ENCODE data around the gene TRIM28.

The TRIM28 gene

DNA sequence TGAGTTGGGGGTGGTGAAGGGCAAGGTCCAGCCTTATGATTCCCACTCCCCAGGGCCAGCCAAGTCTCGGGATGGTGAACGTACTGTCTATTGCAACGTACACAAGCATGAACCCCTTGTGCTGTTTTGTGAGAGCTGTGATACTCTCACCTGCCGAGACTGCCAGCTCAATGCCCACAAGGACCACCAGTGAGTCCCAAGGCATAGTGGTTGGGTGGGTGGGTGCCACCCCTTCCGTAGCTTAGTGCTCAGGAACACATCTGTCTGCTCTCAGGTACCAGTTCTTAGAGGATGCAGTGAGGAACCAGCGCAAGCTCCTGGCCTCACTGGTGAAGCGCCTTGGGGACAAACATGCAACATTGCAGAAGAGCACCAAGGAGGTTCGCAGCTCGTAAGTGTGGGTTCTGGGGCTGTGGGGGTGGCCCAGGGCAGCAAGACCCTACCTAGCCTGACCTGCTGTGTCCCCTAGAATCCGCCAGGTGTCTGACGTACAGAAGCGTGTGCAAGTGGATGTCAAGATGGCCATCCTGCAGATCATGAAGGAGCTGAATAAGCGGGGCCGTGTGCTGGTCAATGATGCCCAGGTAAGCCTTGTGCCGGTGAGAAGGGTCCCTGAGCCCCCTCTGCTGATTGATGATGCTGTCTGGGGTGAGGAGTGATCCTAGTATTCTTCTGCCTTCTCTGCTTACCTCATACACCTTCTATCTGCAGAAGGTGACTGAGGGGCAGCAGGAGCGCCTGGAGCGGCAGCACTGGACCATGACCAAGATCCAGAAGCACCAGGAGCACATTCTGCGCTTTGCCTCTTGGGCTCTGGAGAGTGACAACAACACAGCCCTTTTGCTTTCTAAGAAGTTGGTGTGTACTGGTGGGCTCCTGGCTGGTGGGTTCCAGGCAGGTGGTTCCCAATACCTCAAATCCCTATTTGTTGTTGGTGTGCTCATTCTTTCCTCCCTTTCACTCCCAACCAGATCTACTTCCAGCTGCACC, 3.8 kb downstream of the TRIM28 start:
- in situ Hi-C loops (cut with HindIII; ENCODE audit: low sequenced_read_pairs), result no loop called here

DNA sequence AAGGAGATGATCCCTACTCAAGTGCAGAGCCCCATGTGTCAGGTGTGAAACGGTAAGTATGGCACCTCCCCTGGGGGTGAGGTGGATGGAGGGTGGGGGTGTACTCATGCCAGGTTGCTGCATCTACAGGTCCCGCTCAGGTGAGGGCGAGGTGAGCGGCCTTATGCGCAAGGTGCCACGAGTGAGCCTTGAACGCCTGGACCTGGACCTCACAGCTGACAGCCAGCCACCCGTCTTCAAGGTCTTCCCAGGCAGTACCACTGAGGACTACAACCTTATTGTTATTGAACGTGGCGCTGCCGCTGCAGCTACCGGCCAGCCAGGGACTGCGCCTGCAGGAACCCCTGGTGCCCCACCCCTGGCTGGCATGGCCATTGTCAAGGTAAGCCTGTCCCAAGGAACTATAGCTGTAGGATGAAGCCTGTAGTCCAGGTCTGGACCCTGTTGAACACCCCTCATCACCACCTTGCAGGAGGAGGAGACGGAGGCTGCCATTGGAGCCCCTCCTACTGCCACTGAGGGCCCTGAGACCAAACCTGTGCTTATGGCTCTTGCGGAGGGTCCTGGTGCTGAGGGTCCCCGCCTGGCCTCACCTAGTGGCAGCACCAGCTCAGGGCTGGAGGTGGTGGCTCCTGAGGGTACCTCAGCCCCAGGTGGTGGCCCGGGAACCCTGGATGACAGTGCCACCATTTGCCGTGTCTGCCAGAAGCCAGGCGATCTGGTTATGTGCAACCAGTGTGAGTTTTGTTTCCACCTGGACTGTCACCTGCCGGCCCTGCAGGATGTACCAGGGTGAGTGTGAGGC, 5.2 kb downstream of the TRIM28 start:
- in situ Hi-C loops (cut with HindIII; ENCODE audit: low sequenced_read_pairs), result no loop called here

DNA sequence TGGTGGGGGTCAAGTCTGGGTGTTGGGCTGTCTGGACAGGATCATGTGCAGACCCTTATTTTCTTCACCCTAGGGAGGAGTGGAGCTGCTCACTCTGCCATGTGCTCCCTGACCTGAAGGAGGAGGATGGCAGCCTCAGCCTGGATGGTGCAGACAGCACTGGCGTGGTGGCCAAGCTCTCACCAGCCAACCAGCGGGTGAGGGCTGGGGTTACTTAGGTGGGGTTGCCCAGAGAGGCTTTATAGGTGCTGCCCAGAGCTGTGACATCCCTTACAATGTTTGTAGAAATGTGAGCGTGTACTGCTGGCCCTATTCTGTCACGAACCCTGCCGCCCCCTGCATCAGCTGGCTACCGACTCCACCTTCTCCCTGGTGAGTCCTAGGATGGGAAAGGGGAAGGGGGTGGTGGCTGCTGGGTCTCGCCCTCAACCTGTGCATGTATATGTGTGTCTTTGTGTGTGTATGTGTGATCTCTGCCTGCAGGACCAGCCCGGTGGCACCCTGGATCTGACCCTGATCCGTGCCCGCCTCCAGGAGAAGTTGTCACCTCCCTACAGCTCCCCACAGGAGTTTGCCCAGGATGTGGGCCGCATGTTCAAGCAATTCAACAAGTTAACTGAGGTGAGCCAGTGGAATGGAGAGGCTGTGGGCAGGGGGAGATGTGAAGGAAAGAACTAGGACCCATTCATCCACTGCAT, 5.9 kb downstream of the TRIM28 start:
- in situ Hi-C loops (cut with HindIII; ENCODE audit: low sequenced_read_pairs), result no loop called here

DNA sequence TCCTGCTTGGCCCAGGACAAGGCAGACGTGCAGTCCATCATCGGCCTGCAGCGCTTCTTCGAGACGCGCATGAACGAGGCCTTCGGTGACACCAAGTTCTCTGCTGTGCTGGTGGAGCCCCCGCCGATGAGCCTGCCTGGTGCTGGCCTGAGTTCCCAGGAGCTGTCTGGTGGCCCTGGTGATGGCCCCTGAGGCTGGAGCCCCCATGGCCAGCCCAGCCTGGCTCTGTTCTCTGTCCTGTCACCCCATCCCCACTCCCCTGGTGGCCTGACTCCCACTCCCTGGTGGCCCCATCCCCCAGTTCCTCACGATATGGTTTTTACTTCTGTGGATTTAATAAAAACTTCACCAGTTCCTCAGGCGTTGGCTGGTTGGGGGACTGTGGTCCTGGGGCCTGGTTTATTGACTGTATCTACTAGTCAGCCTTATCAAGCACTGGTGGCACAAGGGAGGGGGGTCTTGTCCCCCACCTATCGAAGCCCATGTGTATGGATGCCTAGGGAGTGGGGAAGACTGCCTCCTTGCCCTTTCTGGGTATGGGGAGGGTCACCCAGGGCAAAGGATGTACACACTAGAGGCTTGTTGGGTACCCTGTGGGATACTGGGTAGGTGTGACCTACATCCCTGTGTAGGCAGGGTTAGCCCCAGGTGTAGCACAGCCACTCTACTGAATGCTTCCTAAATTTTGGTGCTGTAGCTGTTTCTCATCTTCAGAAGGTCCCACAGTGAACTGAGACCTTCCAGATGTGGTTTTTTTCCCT, 6.7 kb downstream of the TRIM28 start:
- in situ Hi-C loops (cut with HindIII; ENCODE audit: low sequenced_read_pairs), result no loop called here

DNA sequence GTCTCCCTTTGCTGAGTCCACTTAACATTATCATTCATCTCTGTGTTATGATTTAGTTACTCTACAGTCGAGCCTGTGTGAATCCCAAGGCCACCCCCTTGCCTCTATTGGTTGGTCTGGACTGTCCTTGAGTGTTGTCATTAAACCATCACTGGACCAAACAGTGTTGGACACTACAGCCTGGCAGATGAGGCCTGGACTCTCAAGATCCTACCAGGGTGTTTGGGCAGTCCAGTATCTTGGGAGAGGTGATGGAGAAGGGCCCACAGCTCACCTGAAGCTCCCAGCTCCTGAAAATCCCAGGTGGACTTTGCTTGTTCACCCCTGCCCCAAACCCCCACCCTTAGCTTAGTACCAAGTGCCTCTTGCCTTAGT, 7.2 kb downstream of the TRIM28 start:
- in situ Hi-C loops (cut with HindIII; ENCODE audit: low sequenced_read_pairs), result no loop called here

DNA sequence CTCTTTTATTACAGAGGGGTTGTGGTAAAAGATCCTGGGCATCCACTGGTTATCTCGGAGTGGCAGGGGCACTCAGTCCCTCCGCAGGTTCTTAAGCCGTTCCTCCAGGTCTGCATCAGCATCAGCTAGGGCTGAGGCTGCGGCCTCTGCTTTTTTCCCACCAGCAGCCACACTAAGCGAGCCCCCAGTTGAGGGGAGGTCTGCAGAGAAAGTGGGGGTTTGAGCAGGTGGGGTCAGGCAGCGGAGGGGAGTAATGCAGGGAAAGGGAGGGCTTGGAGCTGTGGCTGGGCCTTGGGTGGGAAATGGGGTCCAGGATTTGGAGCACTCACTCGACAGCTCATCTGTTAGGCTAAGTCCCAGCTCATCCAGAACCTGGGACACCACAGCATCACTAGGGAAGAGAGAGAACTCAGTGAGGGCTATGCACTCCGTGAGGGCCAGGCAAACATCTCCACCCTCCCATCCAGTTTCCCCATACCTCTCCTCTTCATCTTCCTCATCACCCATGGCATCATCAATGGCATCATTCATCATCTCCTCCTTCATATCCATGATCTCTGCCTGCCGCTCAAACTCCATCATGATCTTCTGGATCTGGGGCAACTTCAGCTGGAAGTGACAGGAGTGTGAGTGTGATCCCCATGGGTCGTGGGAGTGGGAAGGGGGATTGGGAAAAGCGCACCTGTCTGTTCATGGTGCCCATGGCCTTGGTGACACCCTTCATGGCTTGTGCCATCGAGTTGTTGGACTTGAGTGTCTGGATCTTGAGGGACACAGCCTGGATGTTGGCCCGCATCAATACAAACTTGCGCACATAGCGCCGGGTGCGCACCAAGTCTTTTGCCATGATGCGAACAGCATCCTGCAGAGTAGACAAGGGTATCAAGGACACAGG, 8.0 kb downstream of the TRIM28 start:
- in situ Hi-C loops (cut with HindIII; ENCODE audit: low sequenced_read_pairs), result no loop called here

DNA sequence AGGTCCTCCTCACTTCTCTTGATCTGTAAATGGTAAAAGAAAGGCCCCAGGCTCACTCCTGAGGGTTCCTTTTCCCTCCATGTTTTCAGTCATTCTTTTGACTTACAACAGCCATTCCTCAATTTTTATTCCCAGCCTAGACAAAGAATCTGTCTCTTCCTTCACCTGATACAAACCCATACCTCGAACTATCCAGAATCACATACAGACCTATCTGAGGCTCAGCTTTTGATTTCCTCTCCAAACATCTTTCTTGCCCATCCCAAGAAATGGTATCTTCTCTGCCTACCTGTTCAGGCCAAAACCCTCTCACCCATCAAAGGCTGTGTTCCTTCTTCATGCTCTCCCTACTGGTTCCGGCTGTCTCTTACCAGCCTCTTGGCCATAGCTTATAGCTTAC, 8.8 kb downstream of the TRIM28 start:
- in situ Hi-C loops (cut with HindIII; ENCODE audit: low sequenced_read_pairs), result no loop called here

DNA sequence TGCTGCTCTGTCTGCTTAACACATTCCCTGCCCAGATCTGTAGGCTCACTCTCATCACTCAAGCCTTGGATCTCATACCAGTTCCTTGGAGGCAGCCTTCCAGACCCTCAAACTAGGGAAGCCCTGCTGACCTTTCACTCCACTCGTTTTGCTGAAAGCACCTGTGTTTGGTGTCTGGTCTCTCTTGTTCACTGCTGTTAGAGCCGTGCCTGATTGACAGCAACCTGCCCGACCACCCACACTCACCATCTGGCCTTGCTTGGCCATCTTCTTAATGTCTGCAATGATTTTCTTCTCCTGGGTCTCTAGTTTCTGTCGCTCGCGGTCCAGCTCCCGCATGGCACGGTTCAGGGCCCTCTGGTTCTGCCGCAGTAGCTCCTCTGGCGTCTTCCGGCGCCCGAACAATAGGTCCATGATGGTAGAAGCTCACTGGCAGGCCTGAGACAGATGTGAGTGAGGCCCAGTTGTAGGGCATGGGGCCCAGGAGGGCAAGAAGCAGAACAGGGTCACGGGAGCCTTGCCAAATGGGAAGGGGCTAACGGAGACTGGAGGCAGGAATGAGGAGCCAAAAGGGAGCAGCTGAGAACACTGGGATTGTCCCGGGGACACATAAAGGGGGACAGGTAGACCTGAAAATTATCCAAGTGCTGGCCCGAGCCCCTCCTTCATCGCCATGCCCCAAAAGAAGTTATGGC, 10.1 kb downstream of the TRIM28 start:
- in situ Hi-C loops (cut with HindIII; ENCODE audit: low sequenced_read_pairs), result no loop called here

DNA sequence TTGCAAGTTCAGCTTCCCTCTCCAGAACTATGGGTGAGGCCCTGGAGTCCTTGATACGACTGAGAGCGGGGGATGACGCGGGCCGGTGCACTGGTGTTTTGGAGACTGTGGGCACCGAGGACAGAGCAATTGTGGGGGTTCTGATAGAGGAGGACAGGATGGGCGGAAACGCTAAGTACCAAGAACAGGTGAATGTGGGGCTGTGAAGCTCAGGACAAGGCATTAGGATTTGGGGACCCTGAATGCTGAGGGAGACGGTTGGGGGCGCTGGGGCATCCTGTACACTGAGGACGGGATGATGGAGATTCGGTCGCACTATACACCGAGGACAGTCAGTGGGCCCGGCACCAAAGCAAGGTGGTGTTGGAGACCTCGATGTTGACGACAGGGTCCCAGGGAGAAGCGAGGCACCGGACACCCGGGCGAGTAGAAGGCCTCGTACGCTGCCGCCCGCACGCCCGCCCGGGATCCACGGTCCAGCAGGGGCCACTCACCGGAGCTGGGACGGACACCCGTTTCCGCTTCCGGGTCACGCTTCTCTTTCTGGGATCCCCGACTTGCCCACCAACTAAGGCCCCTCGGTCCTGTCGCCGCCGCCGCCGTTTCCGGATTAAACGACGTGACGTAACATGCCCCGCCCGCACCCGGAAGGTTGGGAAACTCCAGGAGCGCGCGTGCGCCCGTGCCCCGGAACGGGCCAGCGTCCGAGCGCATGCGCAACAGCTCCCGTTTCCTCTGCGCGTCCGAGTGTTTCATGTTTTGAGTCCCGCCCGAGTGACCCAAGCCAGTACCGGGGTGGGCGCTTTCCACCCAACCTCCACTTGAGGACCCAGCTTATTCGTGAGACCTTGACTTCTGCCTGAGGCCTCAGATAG, 10.9 kb downstream of the TRIM28 start, which contains the start of gene CHMP2A:
CHMP2A (minus strand) TSS at position 612 of the 875 bp plus-strand sequence. CDS start 893 bp downstream, outside the sequence.
- in situ Hi-C loops (cut with HindIII; ENCODE audit: low sequenced_read_pairs), result no loop called here

DNA sequence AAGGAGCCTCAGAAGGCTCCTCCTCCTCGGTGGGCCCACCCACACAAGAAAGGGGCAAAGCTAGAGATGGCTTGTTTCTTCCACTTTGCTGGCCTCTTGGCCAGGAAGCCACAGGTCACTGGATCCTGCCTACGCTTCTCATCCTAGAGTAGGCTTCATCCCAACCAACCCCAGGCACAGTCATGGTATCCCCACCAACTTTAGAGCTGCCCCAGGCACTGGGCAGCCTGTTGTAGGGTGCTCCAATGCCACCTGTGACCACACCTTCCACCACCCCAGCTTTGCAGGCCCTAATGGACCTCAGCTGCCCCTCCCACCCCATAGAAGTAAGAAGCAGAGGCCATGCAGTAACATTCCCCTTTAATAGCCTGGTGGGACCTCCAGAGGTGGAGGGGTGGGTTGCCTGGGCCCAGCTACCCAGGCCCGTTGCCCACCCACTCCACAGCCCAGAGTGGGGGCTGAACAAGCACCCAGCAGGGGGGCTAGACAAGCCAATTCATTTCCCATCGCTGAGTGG, 11.6 kb downstream of the TRIM28 start:
- in situ Hi-C loops (cut with HindIII; ENCODE audit: low sequenced_read_pairs), result no loop called here

DNA sequence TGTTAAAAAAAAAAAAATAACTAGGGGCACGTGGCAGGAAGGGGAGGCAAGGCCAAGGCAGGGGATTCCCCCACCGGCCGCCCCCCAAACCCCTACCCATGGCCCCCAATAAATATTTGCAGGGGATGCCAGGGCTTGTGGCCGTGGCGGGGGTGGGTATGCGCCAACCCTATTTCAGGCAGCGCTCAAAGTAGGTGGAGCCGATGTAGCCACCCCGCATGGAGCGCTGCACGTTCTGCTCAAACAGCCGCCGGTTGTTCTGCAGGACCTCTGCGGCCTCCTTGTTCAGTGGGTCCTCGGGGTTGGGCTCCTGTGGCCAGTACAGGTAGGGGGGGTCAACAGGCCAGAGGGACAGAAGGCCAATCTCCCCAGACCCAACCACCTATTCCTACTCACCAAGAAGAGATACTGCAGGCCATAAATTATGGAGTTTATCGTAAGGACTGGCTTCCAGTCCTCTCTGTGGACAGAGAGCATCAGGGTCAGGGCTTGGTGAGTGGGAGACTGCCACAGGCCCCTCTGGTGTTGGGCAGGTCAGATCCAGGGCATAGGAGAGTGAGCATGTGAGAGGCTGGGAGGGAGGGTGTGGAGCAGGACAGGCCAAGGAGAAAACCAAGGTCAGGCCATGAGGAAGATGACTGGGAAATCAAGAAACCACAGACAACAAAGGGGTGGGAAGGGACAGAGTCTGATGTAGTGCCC, 12.2 kb downstream of the TRIM28 start:
- in situ Hi-C loops (cut with HindIII; ENCODE audit: low sequenced_read_pairs), result no loop called here

DNA sequence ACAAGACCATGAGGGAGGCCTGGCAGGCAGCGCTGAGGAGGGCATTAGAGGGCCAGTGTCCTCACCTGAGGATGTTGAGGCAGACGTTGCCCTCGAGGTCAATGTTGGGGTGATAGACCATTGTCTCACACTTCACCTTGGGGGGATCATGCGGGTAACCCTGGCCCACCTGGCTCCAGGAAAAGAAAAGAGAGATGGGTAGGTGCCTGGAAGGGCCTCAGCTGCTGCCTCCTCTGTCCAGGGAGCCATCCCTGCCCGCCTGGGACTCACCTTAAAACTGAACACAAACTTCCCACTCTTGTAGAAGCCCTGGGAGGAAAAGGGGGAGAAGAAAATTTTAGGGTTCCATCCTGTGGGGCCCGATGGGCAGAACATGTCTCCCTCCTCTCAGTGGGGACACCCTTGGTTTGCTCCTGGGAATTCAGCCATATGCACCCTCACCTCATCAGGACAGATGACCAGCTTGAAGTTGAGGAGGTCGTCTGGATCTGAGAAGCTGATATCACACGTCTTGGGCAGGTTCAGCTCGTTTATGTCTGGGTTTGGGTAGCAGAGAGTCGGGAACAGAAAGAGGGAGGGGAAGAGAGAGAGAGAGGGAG, 12.9 kb downstream of the TRIM28 start:
- in situ Hi-C loops (cut with HindIII; ENCODE audit: low sequenced_read_pairs), result no loop called here

DNA sequence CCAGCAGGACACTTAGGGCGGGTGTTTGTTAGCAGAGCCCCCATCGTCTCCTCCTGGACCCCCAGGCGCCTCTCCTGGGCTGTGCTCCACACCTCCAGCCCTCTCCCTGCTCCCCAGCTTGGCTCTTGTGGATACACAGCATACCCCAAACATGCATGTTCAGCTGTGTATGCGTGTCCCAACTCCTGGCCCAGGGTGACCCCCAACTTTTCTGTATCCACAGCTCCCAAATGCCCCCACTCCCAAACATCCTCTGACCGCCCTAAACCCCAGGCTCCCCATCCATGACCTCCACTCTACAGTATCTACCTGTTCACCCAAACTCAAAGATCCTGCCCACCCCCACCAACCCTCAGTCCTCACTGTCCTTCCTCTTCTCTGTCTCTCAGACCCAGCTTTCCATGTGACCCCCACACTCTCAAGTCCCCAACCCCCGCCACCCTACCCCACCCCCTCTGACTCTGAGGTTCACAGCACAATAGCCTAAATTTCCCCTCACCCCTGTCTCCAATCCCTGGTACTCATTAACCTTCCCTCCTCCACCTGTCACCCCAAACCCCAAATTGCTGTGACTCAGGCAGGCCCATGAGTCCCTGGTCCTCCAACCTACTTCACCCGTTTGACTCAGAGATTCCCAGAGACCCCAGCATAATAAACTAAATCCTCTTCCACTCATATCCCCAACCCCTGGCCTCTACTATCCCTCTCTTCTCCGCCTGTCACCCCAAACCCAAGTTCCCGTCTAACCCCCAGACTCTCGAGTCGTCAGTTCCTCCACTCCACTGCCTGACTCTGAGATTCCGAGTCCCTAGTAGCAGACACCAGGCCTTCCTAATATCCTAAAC, 13.6 kb downstream of the TRIM28 start:
- in situ Hi-C loops (cut with HindIII; ENCODE audit: low sequenced_read_pairs), result no loop called here

DNA sequence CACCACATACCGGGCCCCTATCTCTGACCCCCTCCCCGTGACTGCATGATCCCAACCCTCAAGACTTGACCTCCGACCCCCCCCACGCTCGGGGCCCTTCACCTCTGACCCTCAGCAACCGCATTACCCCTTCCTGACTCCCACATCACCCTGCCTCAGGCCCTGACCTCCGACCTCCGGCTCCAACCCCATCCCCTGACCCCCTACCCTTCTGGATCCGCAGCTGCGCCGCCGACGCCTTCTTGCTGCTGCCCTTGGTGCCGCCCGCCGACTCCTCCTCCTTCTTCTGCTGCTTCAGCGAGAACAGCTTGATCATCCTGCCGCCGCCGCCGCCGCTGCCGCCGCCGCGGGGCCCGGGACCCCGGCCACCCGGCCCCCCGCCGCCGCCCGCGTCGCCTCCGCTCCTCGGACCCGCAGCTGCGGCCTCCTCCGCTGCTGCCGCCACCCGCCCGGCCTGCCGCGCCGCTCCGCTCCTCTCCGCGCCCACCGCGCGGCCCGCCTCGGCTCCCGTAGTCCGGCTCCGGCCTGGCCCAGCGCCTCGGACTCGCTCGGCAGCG, 14.3 kb downstream of the TRIM28 start, which contains the start of gene UBE2M:
UBE2M (minus strand) TSS at position 546 of the 557 bp plus-strand sequence; CDS start at position 316, 230 bp downstream.
- in situ Hi-C loops (cut with HindIII; ENCODE audit: low sequenced_read_pairs), result no loop called here

DNA sequence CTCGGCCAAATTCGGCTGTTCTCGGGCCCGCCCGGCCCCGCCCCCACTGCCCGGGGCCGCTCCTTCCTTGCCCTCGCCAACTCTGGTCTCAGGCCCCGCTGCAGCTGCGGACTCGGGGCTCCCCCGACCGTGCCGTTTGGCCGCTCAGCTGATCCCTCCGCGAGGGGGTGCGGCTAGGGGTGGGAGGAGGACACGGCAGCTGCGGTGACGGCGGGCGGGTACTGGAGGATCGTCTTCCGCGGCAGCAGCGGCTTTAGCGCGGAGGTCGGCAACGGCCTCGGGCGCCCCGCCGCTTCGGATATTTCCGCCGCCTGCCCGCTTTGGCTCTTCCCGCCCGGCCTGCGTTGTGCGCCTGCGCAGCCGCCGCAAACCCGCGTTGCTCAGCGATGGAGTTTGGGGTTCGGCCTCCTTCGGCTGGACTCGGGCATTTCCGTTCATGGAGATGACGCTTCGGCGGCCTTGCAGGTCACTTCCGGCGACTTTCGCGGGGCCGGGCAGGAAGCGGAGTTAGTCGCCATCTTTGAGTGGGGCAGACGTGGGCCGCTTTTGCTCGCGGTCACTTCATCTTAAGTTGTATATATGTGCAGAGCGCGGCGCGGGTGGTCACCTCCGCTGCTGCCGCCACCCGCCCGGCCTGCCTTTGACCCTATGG, 14.9 kb downstream of the TRIM28 start:
- in situ Hi-C loops (cut with HindIII; ENCODE audit: low sequenced_read_pairs), result no loop called here

All from DLD1 (cell line).